Spleen (tissue), 11 donors: ENCODE data around the gene PRDM16. TPM values are rescaled to one million over a fixed set of nuclear protein-coding genes. Genes with fewer than 3 reads are reported as not detected.

Experiments used
- DNase-seq: peaks from one replicate; pipeline ENCODE4 v3.0.0-alpha.2; 2020
- H3K27ac ChIP-seq, 8 donors: fragments of 200-600 bp; sonication (generic) in 7 of 8; 1 replicate in 4 of 8; 2 replicates in 4 of 8; pipeline versions ENCODE4 v1.5.0 to v1.8.0; 2016 to 2021; ENCODE audit warnings: inconsistent platforms in 4 of 8, mild to moderate bottlenecking in 4 of 8, moderate library complexity in 1 of 8
- H3K27me3 ChIP-seq, 7 donors: fragments of 200-600 bp; sonication (generic) in 6 of 7; replicated peaks in 1 of 7; 1 replicate in 4 of 7; 2 replicates in 3 of 7; pipeline versions ENCODE4 v1.5.0 to v1.8.0; 2016 to 2021; ENCODE audit warnings: inconsistent platforms in 3 of 7, mild to moderate bottlenecking in 1 of 7
- H3K36me3 ChIP-seq, 6 donors: fragments of 200-600 bp; sonication (generic) in 5 of 6; 1 replicate in 4 of 6; 2 replicates in 2 of 6; pipeline versions ENCODE4 v1.5.0 to v1.8.0; 2016 to 2021; ENCODE audit warnings: inconsistent platforms in 2 of 6
- H3K4me1 ChIP-seq, 6 donors: fragments of 200-600 bp; sonication (generic) in 5 of 6; 1 replicate in 3 of 6; 2 replicates in 3 of 6; pipeline versions ENCODE4 v1.5.0 to v1.8.0; 2016 to 2021; ENCODE audit warnings: inconsistent platforms in 3 of 6
- H3K4me3 ChIP-seq, 8 donors: fragments of 200-600 bp; sonication (generic) in 7 of 8; 1 replicate in 4 of 8; 2 replicates in 4 of 8; pipeline versions ENCODE4 v1.5.0 to v1.8.0; 2016 to 2021; ENCODE audit warnings: inconsistent platforms in 4 of 8, mild to moderate bottlenecking in 4 of 8, moderate library complexity in 2 of 8
- H3K9me3 ChIP-seq, 8 donors: fragments of 200-600 bp; sonication (generic) in 7 of 8; 1 replicate in 4 of 8; 2 replicates in 4 of 8; pipeline versions ENCODE4 v1.5.0 to v1.8.0; 2016 to 2021; ENCODE audit warnings: inconsistent platforms in 4 of 8
- CTCF ChIP-seq, 11 experiments: fragments of 200-600 bp in 7 of 11; fragments of 450-650 bp in 4 of 11; sonication (generic) in 4 of 11; IDR thresholded peaks in 8 of 11; conservative IDR thresholded peaks in 3 of 11; 1 replicate in 7 of 11; 2 replicates in 4 of 11; pipeline versions ENCODE4 v1.4.0 to v1.8.0; 2016 to 2021; ENCODE audit warnings: antibody characterized with exemption in 11 of 11, inconsistent platforms in 4 of 11, mild to moderate bottlenecking in 1 of 11
- POLR2A ChIP-seq, 3 donors: fragments of 450-650 bp; IDR thresholded peaks; one replicate each; pipeline ENCODE4 v1.5.1; 2017; ENCODE audit warnings: antibody characterized with exemption in 3 of 3, mild to moderate bottlenecking in 1 of 3
- POLR2AphosphoS5 ChIP-seq, 3 donors: sonication (generic); formaldehyde crosslinking; IDR thresholded peaks; one replicate each; pipeline ENCODE4 v1.5.1; 2017; ENCODE audit warnings: antibody characterized with exemption in 3 of 3
- WGBS, 5 donors: extraction: QIAGEN DNeasy Blood & Tissue Kit in 3 of 5; methylation state at CpG; one replicate each; pipeline versions ENCODE4 v1.1.5 to v1.1.7; 2013 to 2018; 5-methylcytosine and 5-hydroxymethylcytosine counted together
- intact Hi-C: fragments of 100-400 bp; cut with DNase I; formaldehyde crosslinking; loops from one replicate; pipeline ENCODE4 v1.15.0; 2023; ENCODE audit warnings: low total_unique reads
- polyA plus RNA-seq, 3 donors: library from polyadenylated mRNA; stranded (reverse); fragments of 200-250 nt; gene quantifications; one replicate each; pipeline ENCODE4 v1.2.1, GENCODE V29; 2013
- total RNA-seq, 7 donors: library from RNA; depleted of rRNA in 3 of 7; stranded (reverse); fragments of >200 nt in 3 of 7; fragmentation: NEBNext Ultra II Directional in 4 of 7; extraction: Animal tissue kit (Norgen Biotek cat#: 25700) in 4 of 7; gene quantifications; one replicate each; pipeline versions ENCODE4 v1.1.0 to v1.2.1, GENCODE V29; 2016 to 2021
- donor health status: healthy with polysubstance abuse.
- donor health status: DM: no; HTN: no; CAD: no; lungs with moderate emphysema.
- donor health status: DM: no; HTN: no; CAD: no.
- donor health status: Bipolar disorder and iron deficiency.
- donor health status: healthy.
- donor health status: DM: no; HTN: no; CAD: no.
- donor health status: DM: yes; HTN: yes; CAD: no.

The PRDM16 gene
- total and polyA plus RNA-seq, 10 donors, result 0.43 to 3.2 (median 1.4) TPM

GRCh38 chr1:3209201-3209600 lies 140.2 kb downstream of the PRDM16 start:
- H3K4me3 ChIP-seq, result no peak overlapping the region
- H3K36me3 ChIP-seq, result no peaks in the 10 kb centered on the region
- no peak overlapping the region for H3K27ac ChIP-seq
- WGBS, 5 donors, result 87 to 93% (median 88%) methylated on average over 18 to 19 of the region's 19 CpGs
- H3K27me3 ChIP-seq, result peaks cover 0 to 4% (median 0%) of the 10 kb centered on the region in 7 donors
- no peaks in the 10 kb centered on the region for H3K9me3 ChIP-seq
- intact Hi-C loops, result no loop called here
- no peak for DNase-seq
- TF ChIP-seq CTCF (IDR thresholded peaks at IDR 0.05 in 8 of 11, conservative IDR thresholded peaks at IDR 0.05 in 3 of 11) (no peak), POLR2AphosphoS5 (IDR thresholded peaks at IDR 0.05) (no peak), POLR2A (IDR thresholded peaks at IDR 0.05) (no peak)
- no peaks in the 10 kb centered on the region for H3K4me1 ChIP-seq

GRCh38 chr1:3211582-3212375 lies 142.8 kb downstream of the PRDM16 start:
- H3K9me3 ChIP-seq, result no peaks in the 10 kb centered on the region
- no peaks in the 10 kb centered on the region for H3K4me1 ChIP-seq
- 93 to 95% (median 94%) methylated on average over 40 to 47 of the region's 47 CpGs for WGBS, 5 donors
- no peak for DNase-seq
- H3K4me3 ChIP-seq, result no peak overlapping the region
- TF ChIP-seq POLR2AphosphoS5 (IDR thresholded peaks at IDR 0.05) (no peak), CTCF (IDR thresholded peaks at IDR 0.05 in 8 of 11, conservative IDR thresholded peaks at IDR 0.05 in 3 of 11) (no peak), POLR2A (IDR thresholded peaks at IDR 0.05) (no peak)
- H3K27me3 ChIP-seq, result peaks cover 0 to 22% (median 9%) of the 10 kb centered on the region in 7 donors
- intact Hi-C loops, result no loop called here
- H3K27ac ChIP-seq, result no peak overlapping the region
- H3K36me3 ChIP-seq, result no peaks in the 10 kb centered on the region

GRCh38 chr1:3212453-3213355 lies 143.7 kb downstream of the PRDM16 start:
- 84 to 92% (median 90%) methylated on average over 22 to 34 of the region's 34 CpGs for WGBS, 5 donors
- Histone ChIP-seq H3K27ac (no peak overlapping the region), H3K4me3 (no peak overlapping the region), H3K9me3 (no peaks in the 10 kb centered on the region), H3K27me3 (peaks cover 0 to 32% (median 9%) of the 10 kb centered on the region in 7 donors), H3K4me1 (no peaks in the 10 kb centered on the region), H3K36me3 (no peaks in the 10 kb centered on the region)
- TF ChIP-seq POLR2AphosphoS5 (IDR thresholded peaks at IDR 0.05) (no peak), CTCF (IDR thresholded peaks at IDR 0.05 in 8 of 11, conservative IDR thresholded peaks at IDR 0.05 in 3 of 11) (no peak), POLR2A (IDR thresholded peaks at IDR 0.05) (no peak)
- intact Hi-C loops, result no loop called here
- DNase-seq, result no peak

GRCh38 chr1:3213730-3214129 lies 144.7 kb downstream of the PRDM16 start:
- Histone ChIP-seq H3K4me3 (no peak overlapping the region), H3K9me3 (no peaks in the 10 kb centered on the region), H3K27ac (no peak overlapping the region), H3K36me3 (no peaks in the 10 kb centered on the region), H3K4me1 (no peaks in the 10 kb centered on the region), H3K27me3 (peaks cover 0 to 37% (median 12%) of the 10 kb centered on the region in 7 donors)
- intact Hi-C loops, result no loop called here
- DNase-seq, result no peak
- TF ChIP-seq POLR2A (IDR thresholded peaks at IDR 0.05) (no peak), CTCF (IDR thresholded peaks at IDR 0.05 in 8 of 11, conservative IDR thresholded peaks at IDR 0.05 in 3 of 11) (no peak)
- WGBS, 5 donors, result 67 to 90% (median 79%) methylated on average over 10 to 16 of the region's 16 CpGs
